DND-41 (cell line): Measurements from ENCODE around the gene PLVAP.

Source experiments
- CTCF ChIP-seq: IDR thresholded peaks from 2 replicates; pipeline ENCODE4 v1.5.1; 2012; ENCODE audit warnings: borderline replicate concordance, low read length, moderate library complexity, mild to moderate bottlenecking; ENCODE audit not compliant: poor library complexity, severe bottlenecking; ENCODE audit errors: extremely low read depth
- EZH2 ChIP-seq: IDR thresholded peaks from 3 replicates; pipeline ENCODE4 v1.6.1; 2012; ENCODE audit warnings: borderline replicate concordance, low read depth, mild to moderate bottlenecking, moderate library complexity, low read length, inconsistent platforms; ENCODE audit not compliant: severe bottlenecking

- TF ChIP-seq CTCF (no peak), EZH2 (no peak)
Observed at GRCh38 chr19:17336872-17337674, 40.1 kb downstream of the PLVAP start, which contains the start of gene GTPBP3.
